Endometrial microvascular endothelial cells (primary cell): Measurements from ENCODE around the gene TNNI2. TPM values are rescaled to one million over a fixed set of nuclear protein-coding genes. Genes with fewer than 3 reads are reported as not detected.

Experiments used
- total RNA-seq: library from RNA; depleted of rRNA; stranded (reverse); fragments of >200 nt; gene quantifications from one replicate; pipeline ENCODE4 v1.2.3, GENCODE V29; 2015; ENCODE audit errors: inconsistent ontology term

The TNNI2 gene
- total RNA-seq, 1 donor from 2014 or later = not detected

Other genes starting within 250 kb of the TNNI2 start
- gene KRTAP5-2, start 240.7 kb upstream of the TNNI2 start, total RNA-seq = not detected
- gene KRTAP5-3, start 230.5 kb upstream of the TNNI2 start, total RNA-seq = not detected
- not detected for gene KRTAP5-4, start 216.8 kb upstream of the TNNI2 start, total RNA-seq
- not detected for gene KRTAP5-5, start 209.2 kb upstream of the TNNI2 start, total RNA-seq
- gene KRTAP5-6, start 141.8 kb upstream of the TNNI2 start, total RNA-seq = not detected
- gene IFITM10, start 88.4 kb upstream of the TNNI2 start, total RNA-seq = not detected
- gene CTSD, start 75.1 kb upstream of the TNNI2 start, total RNA-seq = 232 TPM
- not detected for gene SYT8, start 4.0 kb upstream of the TNNI2 start, total RNA-seq
- gene LSP1, start 14.1 kb downstream of the TNNI2 start, total RNA-seq = not detected
- not detected for gene PRR33, start 52.9 kb downstream of the TNNI2 start, total RNA-seq
- not detected for gene TNNT3, start 80.7 kb downstream of the TNNI2 start, total RNA-seq
- gene MRPL23, start 108.4 kb downstream of the TNNI2 start, total RNA-seq = 170 TPM
- 5.4 TPM for gene H19, start 158.9 kb downstream of the TNNI2 start, total RNA-seq